Effector memory CD8-positive, alpha-beta T cell (primary cell): ENCODE measurements around the gene SERP2.

Experiments used
- ATAC-seq: fragments of 150-1000 bp; cut with Tn5 transposase; replicated peaks from 2 replicates; pipeline ENCODE4 v1.10.0; 2021; ENCODE audit warnings: mild to moderate bottlenecking, moderate library complexity
- DNase-seq, 3 experiments: peaks; one replicate each; pipeline ENCODE4 v3.0.0; 2021
- H3K27ac Mint-ChIP-seq, 2 donors: one replicate each; pipeline ENCODE4 v1.8.0; 2022; ENCODE audit warnings: mild to moderate bottlenecking in 2 of 2, mixed read lengths in 2 of 2, moderate library complexity in 2 of 2
- H3K27me3 Mint-ChIP-seq, 2 donors: one replicate each; pipeline ENCODE4 v1.8.0; 2022; ENCODE audit warnings: mixed read lengths in 2 of 2
- H3K36me3 Mint-ChIP-seq: one replicate; pipeline ENCODE4 v1.8.0; 2022; ENCODE audit warnings: mild to moderate bottlenecking, moderate library complexity, mixed read lengths; ENCODE audit not compliant: insufficient read depth
- H3K4me1 Mint-ChIP-seq, 2 donors: one replicate each; pipeline ENCODE4 v1.8.0; 2022; ENCODE audit warnings: low read depth in 2 of 2, mixed read lengths in 2 of 2
- H3K4me3 Mint-ChIP-seq, 2 donors: one replicate each; pipeline ENCODE4 v1.8.0; 2022; ENCODE audit warnings: mild to moderate bottlenecking in 2 of 2, mixed read lengths in 2 of 2, moderate library complexity in 2 of 2
- H3K9me3 Mint-ChIP-seq, 2 donors: one replicate each; pipeline ENCODE4 v1.8.0; 2022; ENCODE audit warnings: mixed read lengths in 2 of 2

SERP2 gene

DNA sequence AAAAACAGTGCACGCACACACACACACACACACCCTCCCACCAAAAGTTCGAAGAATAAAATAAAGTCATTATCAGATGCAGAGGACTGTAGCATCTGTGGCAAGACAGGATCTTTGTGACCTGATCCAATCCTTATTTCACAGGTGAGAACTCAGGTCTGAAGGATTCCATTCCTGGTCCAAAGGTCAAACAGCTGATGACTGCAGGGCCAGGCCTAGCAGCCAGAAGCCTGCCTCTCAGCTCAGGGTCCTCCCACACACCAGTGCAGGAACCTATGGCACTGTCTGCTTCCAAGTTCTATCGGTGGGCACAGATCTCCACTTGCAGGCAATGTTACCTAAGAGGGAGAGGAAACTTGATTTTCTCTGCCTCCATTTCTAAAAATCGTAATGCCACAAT is 57.5 kb downstream of the SERP2 start:
- Mint-ChIP-seq H3K27ac (no peak overlapping the region), H3K36me3 (peaks cover 11% of the 10 kb centered on the region), H3K9me3 (no peaks in the 10 kb centered on the region), H3K4me1 (peaks cover 9 to 17% of the 10 kb centered on the region in 2 donors), H3K4me3 (no peak overlapping the region), H3K27me3 (no peaks in the 10 kb centered on the region)
- no peak for DNase-seq
- no peak for ATAC-seq

DNA sequence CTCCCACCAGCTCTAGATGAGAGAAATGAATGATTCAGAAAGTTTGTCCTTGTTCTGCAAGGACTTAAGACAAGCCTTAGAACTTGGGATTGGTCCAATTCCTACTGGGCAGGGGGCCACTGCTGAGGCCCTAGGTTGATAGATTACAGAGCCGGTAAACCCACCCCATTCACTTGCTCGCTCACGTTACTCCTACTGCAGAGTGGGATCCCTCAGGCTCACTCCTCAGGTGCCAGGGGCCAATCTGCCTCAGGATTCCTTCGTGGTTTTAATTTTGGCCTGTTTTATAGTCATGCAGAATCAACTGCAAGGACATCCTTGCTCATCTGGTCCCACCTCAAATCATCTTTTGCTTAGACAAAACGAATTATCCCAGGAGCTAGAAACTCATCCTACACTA is 59.0 kb downstream of the SERP2 start:
- ATAC-seq (no peak), DNase-seq (no peak)
- Mint-ChIP-seq H3K27ac (no peak overlapping the region), H3K4me3 (no peak overlapping the region), H3K27me3 (no peaks in the 10 kb centered on the region), H3K36me3 (peaks cover 12% of the 10 kb centered on the region), H3K9me3 (no peaks in the 10 kb centered on the region), H3K4me1 (peaks cover 19 to 29% of the 10 kb centered on the region in 2 donors)

DNA sequence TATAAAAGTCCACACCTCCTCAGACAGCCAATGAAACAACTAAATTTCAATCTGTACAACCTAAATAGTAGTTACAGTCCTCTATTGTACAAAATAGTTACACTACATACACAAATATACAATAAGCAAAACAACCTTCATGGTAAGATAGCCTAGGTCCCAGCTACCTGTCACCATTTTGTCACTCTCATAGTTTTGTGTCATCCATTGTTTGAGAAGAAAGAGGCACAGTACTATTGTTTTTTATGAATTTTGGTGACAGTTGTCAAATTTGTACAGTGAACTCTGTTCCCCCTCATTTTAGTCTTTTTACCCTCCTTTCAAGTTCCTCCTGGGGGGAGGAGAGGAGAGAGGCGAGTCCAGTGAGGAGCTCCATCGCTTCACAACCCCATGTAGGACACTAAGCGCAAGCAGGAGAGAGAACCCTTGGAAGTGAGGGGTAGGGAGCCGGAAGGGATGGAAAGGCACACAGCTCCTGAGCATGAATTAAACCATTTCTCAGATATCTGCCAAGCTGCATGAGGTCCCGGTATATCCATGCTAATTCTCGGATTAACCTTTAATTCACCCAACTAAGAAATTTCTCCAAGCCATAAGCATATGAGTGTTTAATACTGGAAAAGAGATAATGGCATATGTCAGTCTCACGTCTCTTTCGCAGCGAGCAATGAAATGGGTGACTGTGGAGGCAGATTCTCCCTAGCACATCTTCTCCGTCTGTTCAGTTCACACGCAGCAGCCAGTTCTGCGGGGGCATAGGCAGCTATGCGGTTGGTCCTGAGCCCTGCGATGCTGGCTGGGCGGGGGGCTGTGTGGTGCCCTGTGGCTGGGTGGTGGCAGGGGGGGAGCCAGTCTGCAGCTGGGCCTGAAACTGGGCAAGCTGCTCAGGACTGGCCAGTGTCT is 60.5 kb downstream of the SERP2 start:
- H3K4me3 Mint-ChIP-seq: peak overlapping the region; percentile 88 to 90
- H3K9me3 Mint-ChIP-seq: no peaks in the 10 kb centered on the region
- no peaks in the 10 kb centered on the region for H3K27me3 Mint-ChIP-seq
- ATAC-seq (no peak), DNase-seq (no peak)
- H3K4me1 Mint-ChIP-seq: peaks cover 19 to 29% of the 10 kb centered on the region in 2 donors
- H3K36me3 Mint-ChIP-seq: peaks cover 12% of the 10 kb centered on the region
- H3K27ac Mint-ChIP-seq: peak overlapping the region; percentile 90

DNA sequence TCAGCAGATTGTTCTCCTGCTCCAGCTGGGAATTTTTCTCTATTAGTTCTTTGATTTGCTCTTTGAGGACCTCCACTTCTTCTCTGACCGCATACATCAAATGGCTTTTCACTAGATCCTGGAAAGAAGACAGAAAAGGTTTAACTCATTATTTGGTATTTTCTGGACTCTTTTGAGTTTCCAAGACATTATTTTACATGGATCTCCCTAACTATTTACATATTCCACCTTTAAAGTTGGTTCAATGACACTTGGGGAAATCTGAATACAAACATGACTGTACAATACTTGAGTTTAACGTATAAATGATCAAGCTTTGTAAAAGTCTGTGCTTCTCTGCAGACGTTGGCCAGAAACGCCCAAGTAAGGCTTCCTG is 61.1 kb downstream of the SERP2 start:
- H3K27me3 Mint-ChIP-seq: no peaks in the 10 kb centered on the region
- DNase-seq: no peak
- peaks cover 19 to 29% of the 10 kb centered on the region in 2 donors for H3K4me1 Mint-ChIP-seq
- peaks cover 12% of the 10 kb centered on the region for H3K36me3 Mint-ChIP-seq
- H3K4me3 Mint-ChIP-seq: peak overlapping the region; percentile 88 to 90
- ATAC-seq: no peak
- H3K27ac Mint-ChIP-seq: peak overlapping the region; percentile 90
- no peaks in the 10 kb centered on the region for H3K9me3 Mint-ChIP-seq

DNA sequence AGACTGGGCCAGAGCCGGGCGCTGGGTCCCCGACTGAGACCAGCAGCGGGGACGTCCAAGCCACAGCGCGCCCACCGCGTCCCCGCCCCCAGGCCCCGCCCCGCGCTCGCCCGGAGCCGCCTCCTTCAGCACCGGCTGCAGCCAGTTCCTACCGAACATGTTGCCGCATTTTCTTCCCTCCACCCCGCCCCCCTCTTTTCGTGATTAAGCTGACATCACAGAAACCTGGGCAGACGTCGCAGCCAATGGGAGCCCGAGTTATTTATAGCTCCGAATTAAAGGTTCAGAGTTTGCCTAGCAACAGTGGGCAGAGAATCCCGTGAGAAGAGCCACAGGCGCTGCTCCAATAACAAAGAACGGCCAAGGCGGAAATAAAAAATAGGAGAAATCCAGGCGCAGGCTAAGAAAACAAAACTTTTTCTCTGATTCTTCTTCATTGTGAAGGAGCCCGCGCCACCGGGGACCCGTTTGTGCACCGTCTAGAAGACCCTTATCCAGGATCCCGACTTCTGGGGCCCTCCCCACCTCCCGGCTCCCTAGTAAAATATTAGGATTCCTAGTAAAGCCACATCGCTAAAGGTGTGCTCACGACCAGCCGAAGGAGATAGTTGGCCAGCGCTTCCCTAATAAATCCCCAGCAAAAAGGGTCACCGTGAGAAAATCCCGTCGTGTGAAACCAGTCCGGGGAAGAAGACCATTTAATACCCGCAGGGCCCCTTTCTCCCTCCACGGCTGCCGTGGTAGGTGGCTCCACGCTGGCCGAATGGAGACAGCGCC is 61.7 kb downstream of the SERP2 start:
- Mint-ChIP-seq H3K27me3 (no peaks in the 10 kb centered on the region), H3K27ac (peak overlapping the region; percentile 90), H3K36me3 (peaks cover 12% of the 10 kb centered on the region), H3K9me3 (no peaks in the 10 kb centered on the region), H3K4me3 (peak overlapping the region; percentile 88 to 90), H3K4me1 (peaks cover 19 to 29% of the 10 kb centered on the region in 2 donors)
- peak; percentile 87 for ATAC-seq
- DNase-seq: peak; percentile 76 to 77 (median 77)

DNA sequence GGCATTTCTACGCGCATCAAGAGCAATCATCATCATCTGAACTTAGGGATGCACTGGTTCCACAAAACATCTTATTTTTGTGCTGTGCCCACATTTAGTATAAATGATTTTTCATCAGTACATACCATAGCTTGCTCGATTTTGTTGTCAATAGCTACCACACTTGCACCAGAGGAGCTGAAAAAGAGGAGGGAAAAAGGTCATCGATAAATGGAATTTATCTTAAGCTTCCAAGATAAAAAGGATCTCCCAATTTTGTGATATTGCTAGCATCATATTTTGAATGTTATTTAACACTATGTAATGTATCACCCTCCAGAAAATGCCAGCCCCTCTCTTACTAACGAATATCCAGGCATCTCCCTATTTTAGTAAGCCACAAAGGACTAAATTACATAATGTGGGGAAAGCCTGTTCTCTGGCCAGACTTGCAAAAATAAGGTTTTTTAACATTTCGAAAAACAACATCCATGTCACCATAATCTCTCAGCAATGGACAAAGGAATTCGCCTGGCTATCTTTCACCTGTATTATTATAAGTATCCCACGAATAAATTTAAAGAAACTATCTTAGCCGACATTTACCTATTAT is 62.4 kb downstream of the SERP2 start:
- Mint-ChIP-seq H3K4me1 (peaks cover 19 to 29% of the 10 kb centered on the region in 2 donors), H3K27me3 (no peaks in the 10 kb centered on the region), H3K36me3 (peaks cover 12% of the 10 kb centered on the region), H3K9me3 (no peaks in the 10 kb centered on the region), H3K27ac (peak overlapping the region; percentile 90), H3K4me3 (peak overlapping the region; percentile 88 to 90)
- DNase-seq (no peak), ATAC-seq (no peak)

DNA sequence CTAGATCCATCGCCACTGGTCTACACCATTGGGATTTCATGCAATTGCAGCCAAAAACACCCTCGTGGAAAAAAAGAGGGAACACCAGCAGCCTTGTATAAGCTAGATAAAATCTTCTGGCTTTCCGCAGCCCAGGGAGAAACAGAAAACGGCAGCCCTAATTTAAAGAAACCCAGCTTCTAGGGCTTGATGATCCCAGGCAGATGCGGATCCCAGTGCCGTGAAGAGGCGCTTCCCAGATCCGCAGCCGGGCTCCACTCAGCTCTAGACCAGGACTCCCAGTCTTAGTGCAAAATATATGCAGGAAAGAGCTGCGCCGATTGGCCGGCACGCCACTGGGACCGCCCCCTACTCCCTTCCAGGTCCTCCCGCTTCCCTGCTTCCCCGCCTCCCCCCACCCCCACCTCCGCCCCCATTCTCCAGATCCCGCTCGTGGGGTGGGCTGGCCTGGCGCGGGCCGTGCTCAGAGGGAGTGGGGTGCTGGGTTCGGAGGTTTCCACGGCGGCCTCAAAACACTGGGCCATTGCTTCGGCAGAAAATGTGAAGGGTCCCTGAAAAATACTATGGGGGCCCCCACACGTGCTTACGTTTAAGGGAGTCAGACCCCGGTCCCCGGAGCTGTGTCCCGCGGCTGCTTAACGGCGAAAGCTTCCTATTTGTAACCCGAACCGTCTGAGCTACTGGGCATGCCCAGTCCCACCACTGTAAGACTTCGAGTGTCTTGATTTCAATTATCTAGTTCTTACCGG is 63.1 kb downstream of the SERP2 start:
- H3K36me3 Mint-ChIP-seq: peaks cover 12% of the 10 kb centered on the region
- H3K27ac Mint-ChIP-seq: peak overlapping the region; percentile 90
- H3K4me3 Mint-ChIP-seq: peak overlapping the region; percentile 88 to 90
- DNase-seq (peak; percentile 15 to 23 (median 16)), ATAC-seq (peak; percentile 29)
- H3K27me3 Mint-ChIP-seq: no peaks in the 10 kb centered on the region
- H3K9me3 Mint-ChIP-seq: no peaks in the 10 kb centered on the region
- H3K4me1 Mint-ChIP-seq: peaks cover 19 to 29% of the 10 kb centered on the region in 2 donors

DNA sequence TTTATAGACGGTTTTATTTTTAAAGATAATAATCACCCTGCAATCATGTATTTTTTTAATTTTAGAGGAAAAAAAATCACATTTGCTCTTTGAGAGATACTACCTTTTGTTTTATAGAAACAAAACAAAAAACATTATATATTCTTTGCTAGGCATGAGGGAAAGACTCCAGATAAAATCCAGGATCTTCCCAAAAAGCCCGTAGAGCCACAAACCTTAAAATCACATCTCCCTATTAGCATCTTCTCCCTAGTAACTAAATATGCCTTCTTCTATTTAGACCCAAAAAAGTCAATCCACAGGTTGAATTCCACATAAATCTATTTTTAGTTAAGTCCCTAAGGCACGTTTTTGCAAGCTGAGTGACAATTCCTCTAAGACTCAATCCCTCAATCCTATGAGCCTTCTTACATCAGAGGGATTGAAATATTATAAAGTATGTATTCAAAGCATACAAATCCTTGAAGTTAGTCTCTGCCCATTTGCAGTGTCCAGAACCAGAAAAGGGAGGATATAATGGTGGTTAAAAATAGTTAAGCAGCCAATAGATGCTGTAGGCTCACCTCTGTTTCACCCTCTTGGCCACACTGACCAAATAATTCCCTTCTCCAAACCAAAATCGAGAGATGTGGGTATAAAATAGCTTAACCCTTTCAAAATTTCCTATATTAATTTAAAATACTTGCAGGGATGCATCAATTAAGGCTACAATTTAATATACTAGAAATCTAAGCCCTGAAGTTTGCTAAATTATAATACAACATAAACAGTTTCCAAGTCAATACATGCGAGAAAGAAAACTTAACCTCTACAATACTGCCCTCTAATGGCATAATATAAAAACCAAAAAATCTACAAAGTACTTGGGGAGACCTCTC is 64.0 kb downstream of the SERP2 start:
- peak; percentile 29 for ATAC-seq
- Mint-ChIP-seq H3K27ac (peak overlapping the region; percentile 90), H3K9me3 (no peaks in the 10 kb centered on the region), H3K4me3 (peak overlapping the region; percentile 88 to 90), H3K27me3 (no peaks in the 10 kb centered on the region), H3K36me3 (peaks cover 12% of the 10 kb centered on the region), H3K4me1 (peaks cover 19 to 29% of the 10 kb centered on the region in 2 donors)
- no peak for DNase-seq

DNA sequence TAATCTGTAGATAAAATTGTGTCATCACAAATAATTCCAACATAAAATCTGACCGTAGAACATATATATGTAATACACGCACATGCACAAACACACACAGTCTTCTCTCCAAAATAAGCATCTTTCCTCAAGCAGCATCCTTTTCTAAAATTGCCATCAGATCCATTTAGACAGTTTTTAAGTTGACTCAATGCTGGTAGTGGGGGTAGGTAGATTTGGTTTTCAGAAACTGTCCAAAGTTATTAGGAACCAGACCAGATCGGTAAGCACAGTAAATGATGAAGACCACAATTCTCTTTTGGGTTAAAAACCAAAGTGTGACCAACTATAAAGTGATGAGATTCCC is 64.6 kb downstream of the SERP2 start:
- no peak overlapping the region for H3K4me3 Mint-ChIP-seq
- no peak for ATAC-seq
- H3K9me3 Mint-ChIP-seq: no peaks in the 10 kb centered on the region
- no peak overlapping the region for H3K27ac Mint-ChIP-seq
- H3K4me1 Mint-ChIP-seq: peaks cover 19 to 29% of the 10 kb centered on the region in 2 donors
- DNase-seq: no peak
- no peaks in the 10 kb centered on the region for H3K27me3 Mint-ChIP-seq
- peaks cover 10% of the 10 kb centered on the region for H3K36me3 Mint-ChIP-seq

DNA sequence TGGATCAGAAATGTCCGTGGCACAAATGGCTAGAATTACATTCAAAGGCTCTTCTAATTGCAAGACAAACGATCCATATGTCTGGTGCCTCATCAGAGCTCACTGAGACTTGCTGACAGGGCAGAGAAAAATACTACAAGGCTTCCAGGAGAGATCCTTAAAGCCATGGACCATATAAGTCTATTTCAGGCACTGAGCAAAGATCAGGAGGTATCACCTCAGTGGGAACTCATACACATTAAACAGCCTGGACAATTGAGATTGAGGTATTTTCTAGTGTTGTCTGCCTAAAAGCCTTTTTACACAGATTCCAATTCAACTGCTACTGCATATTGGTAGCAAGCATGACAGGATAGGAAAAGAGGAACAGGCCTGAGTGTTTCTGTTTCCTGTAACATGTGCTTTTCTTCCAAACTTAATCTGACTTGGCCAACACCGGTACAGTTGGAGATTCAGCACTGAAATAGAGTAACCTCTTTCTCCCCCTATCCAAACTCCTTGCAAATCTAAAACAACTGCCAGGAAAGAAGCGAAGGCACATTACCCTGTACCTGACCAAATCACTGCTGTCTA is 65.9 kb downstream of the SERP2 start:
- no peak overlapping the region for H3K4me3 Mint-ChIP-seq
- peaks cover 19 to 34% of the 10 kb centered on the region in 2 donors for H3K4me1 Mint-ChIP-seq
- H3K27ac Mint-ChIP-seq: no peak overlapping the region
- no peak for DNase-seq
- no peaks in the 10 kb centered on the region for H3K9me3 Mint-ChIP-seq
- peaks cover 10% of the 10 kb centered on the region for H3K36me3 Mint-ChIP-seq
- H3K27me3 Mint-ChIP-seq: no peaks in the 10 kb centered on the region
- ATAC-seq: no peak

DNA sequence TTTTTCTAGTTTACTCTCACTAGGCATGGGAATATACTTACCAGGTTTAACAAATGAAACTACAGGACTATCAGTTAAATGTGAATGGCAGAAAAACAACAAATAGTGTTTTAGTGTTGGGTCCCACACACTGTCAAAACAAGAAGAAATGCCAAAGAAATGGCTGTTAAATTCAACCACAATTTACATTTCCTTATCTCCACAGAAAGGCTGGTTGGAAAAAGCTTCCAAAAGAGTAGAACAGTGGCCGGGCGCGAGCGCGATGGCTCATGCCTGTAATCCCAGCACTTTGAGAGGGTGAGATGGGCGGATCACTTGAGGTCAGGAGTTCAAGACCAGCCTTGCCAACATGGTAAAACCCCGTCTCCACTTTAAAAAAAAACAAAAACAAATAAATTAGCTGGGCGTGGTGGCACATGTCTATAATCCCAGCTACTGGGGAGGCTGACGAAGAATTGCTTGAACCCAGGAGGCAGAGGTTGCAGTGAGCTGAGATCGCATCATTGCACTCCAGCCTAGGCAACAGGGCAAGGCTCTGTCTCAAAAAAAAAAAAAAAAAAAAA is 66.5 kb downstream of the SERP2 start:
- H3K9me3 Mint-ChIP-seq: no peaks in the 10 kb centered on the region
- no peak overlapping the region for H3K4me3 Mint-ChIP-seq
- no peak for DNase-seq
- peaks cover 16 to 28% of the 10 kb centered on the region in 2 donors for H3K4me1 Mint-ChIP-seq
- no peak overlapping the region for H3K27ac Mint-ChIP-seq
- peaks cover 9% of the 10 kb centered on the region for H3K36me3 Mint-ChIP-seq
- no peak for ATAC-seq
- H3K27me3 Mint-ChIP-seq: no peaks in the 10 kb centered on the region
